NK-92 (cell line): ENCODE measurements around the gene PCSK2.

Source experiments
- DNase-seq: peaks from one replicate; lab custom pipeline; 2025; ENCODE audit not compliant: unreplicated experiment; lab: John Stamatoyannopoulos, UW

PCSK2 gene

GRCh38 chr20:17503301-17504065 is 276.6 kb downstream of the PCSK2 start:
- DNase-seq, result no peak

DNA sequence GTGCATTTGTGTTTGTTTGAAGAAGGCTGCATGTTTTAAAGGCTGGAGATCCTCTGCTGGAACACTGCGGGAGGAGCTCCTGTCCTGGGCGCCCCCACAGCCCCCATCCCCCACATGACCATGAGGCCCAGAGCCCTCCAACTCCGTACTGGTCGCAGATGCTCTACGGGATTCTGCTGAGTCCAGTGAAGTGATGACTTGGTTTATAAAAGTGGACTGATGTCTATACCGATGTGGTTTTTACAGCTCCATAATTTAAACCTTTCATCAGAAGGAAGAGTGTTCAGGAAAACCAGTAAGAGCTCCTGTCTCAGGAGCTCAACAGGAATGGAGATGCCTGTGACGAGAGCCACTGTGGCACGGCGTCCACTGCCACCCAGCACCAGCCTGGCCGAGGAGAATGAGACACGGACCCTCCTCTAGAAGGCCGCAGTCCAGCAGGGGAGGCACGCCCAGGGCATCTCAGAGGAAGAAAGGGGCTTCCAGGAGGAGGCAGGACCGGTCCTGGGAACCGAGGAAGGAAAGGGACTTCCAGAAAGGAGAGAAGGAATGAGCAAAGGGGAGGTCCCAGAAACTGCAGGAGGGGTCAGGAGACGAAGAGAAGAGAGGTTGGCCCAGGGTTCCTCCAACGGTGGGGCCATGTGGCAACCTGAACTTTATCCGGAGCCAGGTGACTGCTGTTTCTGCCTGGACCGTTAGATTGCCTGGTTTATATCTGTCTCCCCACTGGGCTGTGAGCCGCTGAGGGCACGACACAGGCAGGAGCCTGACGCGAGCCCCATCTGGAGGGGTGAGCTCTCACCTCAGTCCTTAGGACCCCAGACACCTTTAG is 277.4 kb downstream of the PCSK2 start:
- no peak for DNase-seq

- no peak for DNase-seq
Observed at GRCh38 chr20:17504898-17505635, 278.2 kb downstream of the PCSK2 start.

- no peak for DNase-seq
Observed at GRCh38 chr20:17505636-17506517, 279.0 kb downstream of the PCSK2 start.

DNA sequence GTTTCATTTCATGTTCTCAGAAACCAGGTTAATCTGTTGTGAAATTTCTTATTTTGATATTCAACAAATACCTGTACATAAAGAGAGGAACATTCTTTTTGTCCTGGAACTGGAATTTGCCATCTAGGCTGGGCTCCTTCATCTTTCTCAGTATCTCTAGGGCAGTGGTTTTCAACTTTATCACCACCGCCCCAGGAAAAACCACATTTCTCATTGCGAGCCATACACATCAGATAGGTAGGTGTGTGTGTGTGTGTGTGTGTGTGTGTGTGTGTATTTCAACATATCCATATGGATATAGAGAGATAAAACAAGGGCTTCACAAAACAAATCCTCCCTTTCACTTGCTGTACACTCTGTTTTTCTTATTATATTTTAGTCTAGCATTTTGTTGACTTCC is 280.2 kb downstream of the PCSK2 start:
- DNase-seq, result no peak

DNA sequence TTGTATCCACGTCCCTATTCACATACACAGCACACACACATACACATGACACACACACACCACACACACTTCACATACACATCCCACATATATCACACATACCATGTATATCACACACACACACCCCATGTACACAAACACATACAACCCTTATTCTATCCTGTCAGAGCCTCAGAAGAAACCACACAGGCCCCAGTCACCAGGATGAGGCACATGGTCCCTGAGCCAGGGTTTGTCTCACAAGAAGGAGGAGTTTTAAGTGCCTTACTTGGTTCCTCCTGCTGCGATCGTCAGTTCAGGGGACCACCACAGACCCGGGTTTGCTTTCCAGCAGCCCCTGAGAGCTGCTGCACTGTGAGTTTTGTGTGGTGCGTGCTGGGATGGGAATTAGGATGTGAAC is 280.7 kb downstream of the PCSK2 start:
- no peak for DNase-seq

DNA sequence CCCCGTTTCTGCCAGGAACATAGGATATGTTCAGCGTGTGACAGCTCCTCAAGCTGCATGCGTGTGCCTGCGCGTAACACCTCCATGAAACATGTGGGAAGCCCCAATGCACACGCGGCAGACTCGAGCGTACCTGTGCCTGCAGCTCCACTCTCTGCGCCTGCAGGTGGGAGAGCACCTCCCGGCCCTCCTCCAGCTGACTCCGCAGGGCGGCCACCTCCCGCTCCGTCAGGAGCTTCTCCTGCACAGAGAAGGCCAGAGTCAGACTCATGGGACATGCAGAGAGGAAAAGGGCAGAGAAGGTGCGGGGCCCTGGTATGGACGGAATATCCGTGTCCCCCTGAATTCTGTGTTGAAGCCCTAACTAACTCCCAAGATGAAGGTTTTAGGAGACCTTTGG is 281.9 kb downstream of the PCSK2 start:
- DNase-seq, result no peak

DNA sequence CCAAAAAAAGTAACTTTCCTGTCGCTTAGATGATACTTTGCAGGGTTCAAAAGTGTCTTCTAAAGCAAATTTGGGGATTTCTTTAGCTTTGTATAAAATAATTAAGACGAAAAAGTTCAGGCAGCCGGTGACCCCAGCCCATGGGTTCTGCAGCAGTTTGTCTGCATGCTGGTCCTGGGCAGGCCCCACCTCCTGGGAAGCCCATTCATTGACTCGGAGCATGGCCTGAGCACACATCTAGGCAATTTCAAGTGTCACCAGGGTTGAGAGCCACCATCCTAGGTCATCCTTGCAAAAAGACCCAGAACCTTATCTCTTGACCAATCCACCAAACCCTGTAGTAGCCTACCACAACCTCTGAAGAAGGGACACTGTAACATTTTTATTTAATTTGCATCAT is 283.7 kb downstream of the PCSK2 start:
- DNase-seq, result no peak

- DNase-seq, result no peak
Observed at GRCh38 chr20:17511401-17511800, 284.6 kb downstream of the PCSK2 start.

DNA sequence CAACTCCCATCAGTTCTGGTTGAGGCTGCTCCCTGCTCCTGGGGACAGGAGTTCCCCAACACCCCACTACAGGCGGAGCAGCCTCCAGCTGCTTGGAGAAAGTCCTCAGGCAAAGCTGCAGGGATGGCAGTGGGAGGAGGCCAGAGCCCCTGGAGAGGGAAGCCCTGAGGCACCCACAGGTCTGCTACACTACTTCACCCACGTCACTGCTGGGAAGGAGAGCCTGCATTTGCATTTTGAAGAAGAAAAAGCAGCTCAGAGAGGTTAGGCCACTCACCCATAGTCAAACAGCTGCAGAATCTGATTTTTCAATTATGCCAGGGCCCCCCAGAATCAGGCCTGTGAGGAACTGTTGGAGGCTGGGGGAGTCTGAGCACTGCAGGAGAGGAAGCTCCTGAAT is 287.1 kb downstream of the PCSK2 start:
- no peak for DNase-seq

DNA sequence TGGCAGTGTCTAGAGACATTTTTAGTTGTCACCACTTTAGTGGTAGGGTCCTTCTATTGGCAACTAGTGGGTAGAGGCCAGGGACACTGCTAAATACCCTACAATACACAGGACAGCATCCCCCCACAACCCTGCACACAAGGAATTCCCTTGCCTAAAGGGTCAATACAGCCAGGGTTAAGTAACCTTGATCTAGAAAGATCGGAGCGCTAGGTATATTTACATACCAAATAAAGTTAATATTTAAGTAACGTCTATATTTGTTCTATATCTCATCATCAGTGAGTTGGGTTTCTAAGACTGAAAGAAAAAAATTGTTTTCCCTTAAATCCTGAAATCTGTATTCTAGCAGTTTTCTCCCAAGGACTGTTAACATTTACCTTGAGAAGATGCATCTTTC is 288.2 kb downstream of the PCSK2 start:
- no peak for DNase-seq

GRCh38 chr20:17518339-17519052 is 291.7 kb downstream of the PCSK2 start:
- no peak for DNase-seq

- DNase-seq, result no peak
Observed at GRCh38 chr20:17519606-17520285, 292.9 kb downstream of the PCSK2 start.

DNA sequence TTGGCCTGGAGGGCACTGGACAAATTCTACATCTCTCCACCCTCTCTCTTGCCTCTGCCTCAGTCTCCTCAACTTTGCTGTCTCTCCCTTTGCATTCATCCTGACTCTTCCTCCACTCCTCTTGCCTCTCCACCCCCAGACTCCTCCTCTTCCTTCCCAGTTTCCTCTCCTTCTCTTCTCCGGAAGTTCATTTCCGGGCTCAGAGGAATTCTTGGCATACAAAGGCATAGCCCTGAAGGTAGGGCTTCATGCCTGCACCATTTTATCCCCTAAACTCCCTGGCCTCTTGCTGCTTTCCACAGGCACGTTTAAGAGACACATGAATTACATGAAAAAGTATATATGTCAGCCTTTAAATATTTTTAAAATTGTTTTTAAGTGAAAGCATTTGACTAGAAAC is 293.7 kb downstream of the PCSK2 start:
- DNase-seq, result no peak

DNA sequence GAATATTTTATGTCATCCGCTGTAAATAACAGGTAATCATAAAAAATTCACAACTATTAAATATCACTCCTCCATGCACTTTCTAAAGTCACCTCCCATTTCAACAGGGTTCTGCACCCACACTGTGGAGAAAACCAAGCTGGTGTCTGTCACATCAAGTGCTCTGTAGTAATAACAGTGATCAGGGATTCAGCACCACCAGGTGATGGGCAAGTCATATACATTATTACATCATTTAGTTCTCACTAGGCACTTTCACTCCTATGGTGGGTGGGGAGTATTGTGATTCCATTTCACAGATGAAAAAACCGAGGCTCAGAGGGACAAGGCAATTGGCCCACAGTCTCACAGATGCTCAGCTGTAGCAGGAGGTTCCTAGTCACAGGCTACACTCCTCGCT is 295.7 kb downstream of the PCSK2 start:
- DNase-seq, result no peak

GRCh38 chr20:17523326-17523725 is 296.5 kb downstream of the PCSK2 start:
- DNase-seq, result no peak

DNA sequence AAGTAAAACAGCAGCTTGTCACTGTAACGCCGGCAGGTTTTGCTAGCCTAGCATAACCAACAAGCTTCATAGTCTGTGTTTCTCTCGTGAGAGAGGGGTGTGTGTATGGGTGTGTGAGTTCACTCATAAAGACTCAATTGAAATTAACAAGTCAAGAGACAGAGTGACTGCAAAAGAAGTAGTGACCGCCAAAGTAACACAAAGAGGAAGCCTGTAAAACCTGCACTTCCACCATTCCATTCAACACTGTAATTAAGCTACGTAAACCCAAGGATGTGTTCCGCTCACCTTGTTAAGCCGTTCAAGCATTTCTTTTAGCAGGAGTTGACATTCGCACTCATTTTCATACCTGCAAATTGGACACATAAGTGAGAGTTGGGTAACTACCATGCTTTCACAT is 297.7 kb downstream of the PCSK2 start:
- no peak for DNase-seq

GRCh38 chr20:17525132-17525531 is 298.3 kb downstream of the PCSK2 start:
- no peak for DNase-seq

DNA sequence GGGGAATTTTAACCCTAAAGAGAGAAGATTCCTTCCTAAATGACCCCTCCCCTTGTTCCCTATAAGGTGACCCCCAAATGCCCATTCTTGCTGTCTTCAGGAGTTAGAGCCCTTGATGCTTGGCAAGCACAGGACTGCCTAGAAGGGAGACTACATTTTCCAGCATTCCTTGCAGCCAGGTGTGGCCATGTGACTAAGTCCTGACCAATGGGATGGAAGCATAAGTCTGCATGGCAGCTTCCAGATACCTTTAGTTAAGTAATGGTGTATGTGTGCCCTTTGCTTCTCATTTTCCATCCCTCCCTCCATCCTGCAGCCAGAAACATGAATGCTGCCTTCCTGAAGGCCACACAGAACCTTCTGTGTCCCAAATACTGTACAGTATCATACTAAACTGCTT is 298.8 kb downstream of the PCSK2 start:
- no peak for DNase-seq

DNA sequence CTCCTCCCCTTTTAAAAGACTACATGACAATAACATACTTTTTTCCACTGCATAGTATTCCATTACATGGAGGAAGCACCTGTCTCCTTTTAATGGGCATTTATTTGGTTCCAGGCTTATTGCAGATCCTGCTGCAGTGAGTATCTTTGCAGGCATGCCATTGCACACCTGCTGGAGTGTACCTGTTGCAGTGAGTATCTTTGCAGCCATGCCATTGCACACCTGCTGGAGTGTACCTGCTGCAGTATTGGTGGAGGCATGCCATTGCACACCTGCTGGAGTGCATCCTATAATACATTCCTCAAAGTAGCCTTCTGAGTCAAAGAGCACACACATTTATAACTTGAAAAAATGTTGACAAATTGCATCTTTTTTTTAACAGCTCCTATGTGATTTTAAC is 302.7 kb downstream of the PCSK2 start:
- DNase-seq, result no peak
